Vagina (tissue), 2 donors: Measurements from ENCODE around the gene MASP1. TPM values are rescaled to one million over a fixed set of nuclear protein-coding genes. Genes with fewer than 3 reads are reported as not detected.

Experiments
- DNase-seq, 2 donors: peaks; one replicate each; pipeline ENCODE4 v3.0.0-alpha.2; 2017; ENCODE audit errors: extremely low spot score in 2 of 2
- H3K27ac ChIP-seq: fragments of 200-600 bp; sonication (generic); one replicate; pipeline ENCODE4 v1.5.1; 2019
- H3K27me3 ChIP-seq: fragments of 200-600 bp; sonication (generic); one replicate; pipeline ENCODE4 v1.5.1; 2019
- H3K36me3 ChIP-seq, 2 donors: fragments of 200-600 bp; sonication (generic); one replicate each; pipeline ENCODE4 v1.5.1; 2017 to 2019
- H3K4me1 ChIP-seq: fragments of 200-600 bp; sonication (generic); one replicate; pipeline ENCODE4 v1.5.1; 2019
- H3K4me3 ChIP-seq, 2 donors: fragments of 200-600 bp; sonication (generic); 1 replicate in 1 of 2; 2 replicates in 1 of 2; pipeline ENCODE4 v1.5.1; 2016 to 2019
- H3K9me3 ChIP-seq: fragments of 200-600 bp; sonication (generic); one replicate; pipeline ENCODE4 v1.5.1; 2019
- CTCF ChIP-seq, 3 experiments: fragments of 450-650 bp in 2 of 3; fragments of 200-600 bp in 1 of 3; sonication (generic) in 1 of 3; IDR thresholded peaks; one replicate each; pipeline ENCODE4 v1.5.1; 2017 to 2019; ENCODE audit warnings: antibody characterized with exemption in 3 of 3, mild to moderate bottlenecking in 2 of 3, moderate library complexity in 2 of 3
- POLR2A ChIP-seq, 2 donors: fragments of 450-650 bp; IDR thresholded peaks; one replicate each; pipeline ENCODE4 v1.6.1; 2017; ENCODE audit warnings: antibody characterized with exemption in 2 of 2, mild to moderate bottlenecking in 2 of 2, moderate library complexity in 2 of 2
- POLR2AphosphoS5 ChIP-seq, 2 donors: sonication (generic); formaldehyde crosslinking; IDR thresholded peaks; one replicate each; pipeline ENCODE4 v1.9.0; 2017; ENCODE audit warnings: antibody characterized with exemption in 2 of 2, mild to moderate bottlenecking in 2 of 2, low read depth in 1 of 2; ENCODE audit not compliant: insufficient read depth in 1 of 2
- intact Hi-C: fragments of 100-400 bp; cut with DNase I; formaldehyde crosslinking; loops from one replicate; pipeline ENCODE4 v1.15.1; 2023
- total RNA-seq: library from RNA; depleted of rRNA; stranded (reverse); fragments of >200 nt; gene quantifications from one replicate; pipeline ENCODE4 v1.2.3, GENCODE V29; 2016

The MASP1 gene
- total RNA-seq, 1 donor from 2014 or later: 172 TPM

- H3K4me3 ChIP-seq: no peak overlapping the region
- peaks cover 0 to 16% of the 10 kb centered on the region in 2 donors for H3K36me3 ChIP-seq
- TF ChIP-seq POLR2A (IDR thresholded peaks at IDR 0.05): no peak
- no peak for TF ChIP-seq POLR2AphosphoS5 (IDR thresholded peaks at IDR 0.05; ENCODE audit: insufficient read depth in 1 of 2, low read depth in 1 of 2)
- no peak for TF ChIP-seq CTCF (IDR thresholded peaks at IDR 0.05)
- H3K27ac ChIP-seq: peak overlapping the region; percentile 58
- intact Hi-C loops: no loop called here
- no peaks in the 10 kb centered on the region for H3K9me3 ChIP-seq
- H3K27me3 ChIP-seq: no peaks in the 10 kb centered on the region
- no peak for DNase-seq
- peaks cover 36% of the 10 kb centered on the region for H3K4me1 ChIP-seq
Observed at GRCh38 chr3:187280644-187281043, 10.9 kb downstream of the MASP1 start.

- H3K36me3 ChIP-seq: peaks cover 0 to 7% of the 10 kb centered on the region in 2 donors
- no peak overlapping the region for H3K4me3 ChIP-seq
- DNase-seq: no peak
- no peak for TF ChIP-seq POLR2A (IDR thresholded peaks at IDR 0.05)
- no peak for TF ChIP-seq POLR2AphosphoS5 (IDR thresholded peaks at IDR 0.05; ENCODE audit: insufficient read depth in 1 of 2, low read depth in 1 of 2)
- TF ChIP-seq CTCF (IDR thresholded peaks at IDR 0.05): no peak
- no peaks in the 10 kb centered on the region for H3K27me3 ChIP-seq
- intact Hi-C loops: no loop called here
- no peaks in the 10 kb centered on the region for H3K9me3 ChIP-seq
- peaks cover 30% of the 10 kb centered on the region for H3K4me1 ChIP-seq
- H3K27ac ChIP-seq: peak overlapping the region; percentile 2
Observed at GRCh38 chr3:187277129-187277462, 14.4 kb downstream of the MASP1 start.

- intact Hi-C loops: no loop called here
Observed at GRCh38 chr3:187276397-187277128, 15.0 kb downstream of the MASP1 start.

GRCh38 chr3:187274977-187275338 is 16.6 kb downstream of the MASP1 start:
- Histone ChIP-seq H3K9me3 (peaks cover under 1% of the 10 kb centered on the region), H3K36me3 (peaks cover 0 to 7% of the 10 kb centered on the region in 2 donors), H3K27me3 (no peaks in the 10 kb centered on the region), H3K4me3 (no peak overlapping the region), H3K27ac (no peak overlapping the region), H3K4me1 (peaks cover 15% of the 10 kb centered on the region)
- TF ChIP-seq CTCF (IDR thresholded peaks at IDR 0.05): no peak
- TF ChIP-seq POLR2A (IDR thresholded peaks at IDR 0.05): no peak
- no peak for TF ChIP-seq POLR2AphosphoS5 (IDR thresholded peaks at IDR 0.05; ENCODE audit: insufficient read depth in 1 of 2, low read depth in 1 of 2)
- intact Hi-C loops: no loop called here
- no peak for DNase-seq

More at GRCh38 chr3:187276397-187277128, 15.0 kb downstream of the MASP1 start:
- no peak overlapping the region for H3K4me3 ChIP-seq
- H3K9me3 ChIP-seq: no peaks in the 10 kb centered on the region
- no peaks in the 10 kb centered on the region for H3K27me3 ChIP-seq
- H3K36me3 ChIP-seq: peaks cover 0 to 7% of the 10 kb centered on the region in 2 donors
- H3K4me1 ChIP-seq: peaks cover 24% of the 10 kb centered on the region
- no peak for DNase-seq
- peak overlapping the region; percentile 2 for H3K27ac ChIP-seq
- TF ChIP-seq CTCF (IDR thresholded peaks at IDR 0.05) (no peak), POLR2AphosphoS5 (IDR thresholded peaks at IDR 0.05; ENCODE audit: insufficient read depth in 1 of 2, low read depth in 1 of 2) (no peak), POLR2A (IDR thresholded peaks at IDR 0.05) (no peak)

- DNase-seq: no peak
- TF ChIP-seq POLR2A (IDR thresholded peaks at IDR 0.05) (no peak), CTCF (IDR thresholded peaks at IDR 0.05) (no peak), POLR2AphosphoS5 (IDR thresholded peaks at IDR 0.05; ENCODE audit: insufficient read depth in 1 of 2, low read depth in 1 of 2) (no peak)
- intact Hi-C loops: no loop called here
- no peak overlapping the region for H3K27ac ChIP-seq
- H3K4me3 ChIP-seq: no peak overlapping the region
- no peaks in the 10 kb centered on the region for H3K27me3 ChIP-seq
- peaks cover 15% of the 10 kb centered on the region for H3K4me1 ChIP-seq
- H3K36me3 ChIP-seq: peaks cover 0 to 11% of the 10 kb centered on the region in 2 donors
- peaks cover 5% of the 10 kb centered on the region for H3K9me3 ChIP-seq
Observed at GRCh38 chr3:187274315-187274976, 17.1 kb downstream of the MASP1 start.
